Measurements from ENCODE around the gene EML5.
"Not testable (repeated sequence)": the region's sequence is repeated elsewhere in the genome, so short reads cannot be mapped to it uniquely, and the experiment has no call there.

Gene EML5

DNA sequence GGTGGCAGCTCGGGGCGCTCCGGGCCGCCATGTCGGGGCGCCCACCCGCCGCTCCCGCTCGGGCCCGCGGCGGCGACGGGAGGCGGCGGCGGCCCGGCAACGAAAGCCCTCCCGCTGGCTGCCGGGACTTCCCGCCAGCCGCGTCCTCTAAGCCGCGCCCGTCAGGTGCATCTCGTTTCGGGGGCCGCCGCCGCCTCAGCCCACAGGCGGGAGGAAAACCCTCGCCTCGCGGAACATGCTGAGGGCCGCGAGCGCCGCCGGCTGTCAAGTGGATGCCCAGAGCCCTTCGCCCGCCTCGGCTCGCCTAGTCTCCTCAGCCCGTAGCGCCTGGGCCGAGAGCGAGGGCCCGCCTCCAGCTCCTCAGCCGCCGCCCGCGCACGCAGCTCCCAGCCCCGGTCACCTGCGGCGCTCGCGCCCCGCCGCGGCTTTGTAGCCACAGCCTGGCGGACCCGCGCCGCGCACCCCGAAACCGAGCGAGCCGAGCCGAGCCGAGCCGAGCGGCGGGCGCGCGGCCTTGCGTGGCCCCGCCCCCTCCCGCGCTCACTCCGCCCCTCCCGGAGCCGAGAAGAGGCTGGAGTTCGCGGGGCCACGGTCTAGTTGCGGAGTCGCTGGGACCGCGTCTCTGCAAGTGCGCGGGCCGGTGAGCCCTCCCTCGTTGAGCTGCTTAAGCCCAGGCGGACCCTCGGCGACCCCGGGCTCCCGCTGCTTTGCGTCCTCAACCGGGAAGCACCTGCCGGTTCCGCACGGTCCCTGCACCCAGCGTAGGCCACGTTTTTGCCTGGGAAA, at the start of gene EML5:
Gene EML5, minus strand, starts transcription at position 481 of the 786 bp plus-strand sequence. Its CDS starts 450 bp downstream, at position 31.
- peak; percentile 82 for DNase-seq

DNA sequence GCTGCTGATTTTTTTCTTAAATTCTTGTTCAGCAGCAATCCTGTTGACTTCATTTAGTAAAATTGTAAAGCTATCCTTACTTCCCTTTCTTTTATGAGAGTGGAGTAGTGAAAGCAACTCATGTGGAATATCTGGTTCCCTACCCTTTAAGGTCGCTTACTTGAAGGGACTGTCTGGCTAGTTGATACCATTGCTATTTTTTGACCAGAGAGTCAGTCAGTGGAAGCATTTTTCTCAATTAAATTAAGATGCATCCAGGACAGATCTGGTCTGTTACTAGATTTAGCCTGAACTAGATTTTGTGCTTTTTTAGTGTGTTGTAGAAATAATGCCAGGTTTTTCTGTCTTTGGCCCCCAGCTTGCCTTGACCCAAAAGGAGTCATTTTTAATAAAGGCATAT, 49.7 kb upstream of the EML5 start:
- no peak for DNase-seq

DNA sequence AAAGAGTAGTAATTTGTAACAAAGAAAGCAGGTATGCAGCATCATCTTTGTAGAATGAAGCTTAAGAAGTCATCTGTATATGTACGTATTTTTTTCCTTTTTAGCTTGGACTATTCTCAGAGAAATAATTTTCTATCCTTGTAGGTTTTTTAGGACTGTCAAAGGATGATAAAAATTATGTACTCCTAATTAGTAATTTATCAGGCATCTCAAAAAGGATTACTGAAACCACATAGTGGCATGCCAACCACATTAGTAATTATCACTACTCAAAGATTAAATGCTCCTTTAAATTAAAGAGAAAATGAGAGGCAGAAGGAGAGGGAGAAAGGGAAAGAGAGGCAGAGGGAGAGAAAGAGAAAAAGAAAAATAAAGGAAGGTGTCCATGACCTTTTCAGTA, 49.0 kb upstream of the EML5 start:
- DNase-seq = no peak

DNA sequence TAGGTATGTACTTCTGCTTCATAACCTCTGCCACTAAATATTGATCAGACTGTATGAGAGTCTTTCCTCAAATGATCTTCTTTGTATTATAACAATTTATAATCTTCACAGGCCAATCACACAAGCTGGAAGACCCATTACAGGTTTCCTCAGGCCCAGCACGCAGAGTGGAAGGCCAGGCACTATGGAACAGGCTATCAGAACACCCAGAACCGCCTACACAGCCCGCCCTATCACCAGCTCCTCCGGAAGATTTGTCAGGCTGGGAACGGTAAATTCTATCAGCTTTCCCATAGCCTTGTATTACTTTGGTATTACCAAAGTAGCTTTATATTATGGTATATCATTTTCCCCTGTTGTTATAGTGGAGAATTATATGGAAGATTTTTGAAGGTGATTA, 48.2 kb upstream of the EML5 start:
- no peak for DNase-seq

DNA sequence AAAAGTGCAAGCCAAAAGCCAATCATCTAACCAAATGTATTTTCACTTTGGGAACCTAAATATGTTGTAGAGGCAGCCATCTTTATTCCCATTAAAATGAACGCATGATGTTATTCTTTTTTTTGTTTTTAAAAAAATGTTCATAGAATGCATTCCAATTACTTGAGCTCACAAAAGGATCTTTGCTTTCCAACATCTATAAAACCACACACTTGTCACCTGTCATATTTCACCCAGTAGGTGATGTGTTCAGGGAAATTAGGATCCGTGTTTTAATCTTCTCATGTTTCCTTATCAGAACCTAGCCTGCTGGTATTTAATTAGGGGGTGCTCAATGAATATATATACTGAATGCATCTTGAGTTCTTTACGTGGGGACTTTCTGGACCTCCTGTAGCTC, 45.3 kb upstream of the EML5 start:
- no peak for DNase-seq

DNA sequence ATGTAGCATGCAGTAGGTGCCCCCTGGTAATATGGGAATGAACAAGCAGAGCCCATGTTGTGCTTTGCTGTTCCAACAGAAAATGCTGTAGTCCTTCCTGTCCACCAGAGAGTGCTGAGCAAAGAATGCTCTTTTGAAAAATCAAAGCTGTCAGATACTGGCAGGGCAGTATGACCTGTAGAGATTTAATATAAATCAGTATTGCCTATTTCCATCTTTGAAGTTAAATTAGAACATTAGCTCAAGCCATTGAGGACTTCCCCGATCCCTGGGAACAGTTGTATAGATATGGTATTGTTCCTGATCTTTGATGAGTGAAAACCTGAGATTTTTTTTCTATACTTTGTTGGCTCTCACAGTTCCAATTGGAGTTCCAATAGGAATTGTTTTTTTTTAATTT, 44.7 kb upstream of the EML5 start:
- no peak for DNase-seq

DNA sequence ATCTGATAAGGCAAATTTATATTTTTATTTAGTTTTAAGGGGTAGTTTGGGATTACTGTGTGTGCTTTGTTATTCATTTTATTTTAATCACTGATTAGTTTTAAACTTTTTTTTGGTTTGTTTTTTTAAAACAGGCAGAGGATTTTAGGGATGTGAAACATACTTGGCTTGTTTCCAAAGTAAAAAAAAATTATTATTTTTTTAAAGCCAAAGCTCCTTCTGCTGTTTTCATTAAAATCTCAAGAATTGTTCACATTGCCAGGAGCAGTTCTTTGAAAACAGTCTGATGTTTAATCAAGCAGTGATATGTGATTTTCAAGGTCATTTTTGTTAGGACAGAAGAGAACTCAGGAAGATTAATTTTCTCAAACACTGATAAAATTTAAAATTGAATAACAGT, 42.9 kb upstream of the EML5 start:
- DNase-seq = no peak

DNA sequence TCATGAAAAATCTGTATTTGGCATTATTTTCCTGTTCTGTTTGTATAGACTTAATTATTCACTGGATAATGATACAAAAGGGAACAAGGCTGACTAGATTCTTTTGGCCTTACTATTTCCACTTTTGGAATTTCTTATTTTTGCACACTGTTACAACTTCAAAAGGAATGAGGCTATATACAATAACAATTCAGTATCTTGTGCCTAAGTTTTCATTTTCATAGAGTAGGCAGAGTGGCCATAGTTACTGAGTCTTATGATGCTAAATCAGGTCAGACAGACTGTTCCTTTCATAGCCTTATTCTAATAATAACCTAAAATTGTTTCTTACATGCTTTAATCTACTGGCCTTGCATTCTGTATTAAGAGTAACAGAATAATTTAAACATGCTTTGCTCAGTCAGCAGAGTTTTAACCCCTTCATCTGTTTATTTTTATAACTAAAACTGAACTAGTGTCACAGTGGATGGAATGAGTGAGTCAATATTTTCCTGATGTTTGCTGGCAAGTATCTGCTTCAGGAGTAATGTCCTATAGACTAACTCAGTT, 42.2 kb upstream of the EML5 start:
- no peak for DNase-seq

DNA sequence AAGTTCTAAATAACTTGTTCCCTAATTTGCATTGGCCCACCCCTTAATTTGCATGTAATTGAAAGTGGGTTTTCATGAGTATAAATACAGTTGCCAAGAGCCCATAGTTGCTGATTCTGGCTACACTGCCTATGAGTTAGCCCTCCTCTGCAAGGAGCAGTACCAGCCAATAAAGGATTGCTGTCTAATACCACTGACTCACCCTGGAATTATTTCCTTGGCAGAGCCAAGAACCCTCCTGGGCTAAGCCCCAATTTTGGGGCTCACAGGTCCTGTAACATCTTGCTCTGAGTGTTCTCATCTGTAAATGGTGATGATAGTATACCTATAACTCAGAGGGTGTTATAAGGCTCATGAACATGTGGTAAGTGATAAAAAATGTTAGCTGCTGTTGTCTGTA, 38.5 kb upstream of the EML5 start:
- DNase-seq = no peak

DNA sequence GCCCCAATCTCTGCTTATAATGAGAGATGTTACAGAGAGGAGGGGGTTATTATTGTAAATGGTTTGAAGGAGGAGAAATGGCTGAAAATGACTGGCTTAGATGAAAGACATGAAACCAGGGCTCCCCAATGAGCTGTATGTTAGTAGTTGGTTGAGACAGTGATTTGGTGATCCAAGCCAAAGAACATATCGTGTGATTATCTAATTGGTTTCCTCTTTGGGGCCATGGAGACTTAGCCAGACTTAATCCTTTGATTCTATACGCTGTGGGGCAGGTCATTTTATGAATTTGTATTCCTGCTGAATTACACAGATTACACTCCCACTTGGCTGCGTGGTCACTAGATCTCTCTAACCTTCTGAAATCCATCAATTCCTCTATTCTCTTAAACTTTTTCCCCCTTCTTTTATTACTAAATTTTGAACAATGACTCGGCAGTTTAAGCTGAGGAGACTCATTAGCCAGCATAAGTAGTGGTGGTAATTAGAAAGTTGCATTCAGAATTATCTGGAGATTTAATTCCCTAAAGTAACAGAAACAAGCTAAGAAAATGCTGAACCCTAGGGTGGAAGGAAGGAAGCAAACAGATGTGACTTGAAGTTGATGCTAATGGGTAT, 37.0 kb upstream of the EML5 start:
- DNase-seq = no peak

DNA sequence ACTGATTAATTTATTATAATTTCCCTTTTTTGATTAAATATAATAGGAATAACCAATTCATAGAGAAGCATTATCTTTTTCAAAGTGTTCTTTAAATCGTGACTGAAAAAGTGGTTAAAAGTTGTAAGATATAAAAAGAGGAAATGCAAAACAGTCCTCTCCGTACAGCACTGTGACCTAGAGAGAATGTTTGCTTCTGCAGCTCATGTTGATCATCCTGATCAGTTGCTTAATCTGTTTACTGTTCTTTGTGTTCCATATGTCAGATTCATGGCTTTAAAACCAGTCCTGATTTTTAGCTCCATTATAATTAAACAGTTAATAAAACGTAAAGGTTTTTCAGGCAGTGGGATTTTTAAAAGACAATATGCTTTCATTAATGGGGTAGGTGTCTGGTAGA, 36.4 kb upstream of the EML5 start:
- no peak for DNase-seq

DNA sequence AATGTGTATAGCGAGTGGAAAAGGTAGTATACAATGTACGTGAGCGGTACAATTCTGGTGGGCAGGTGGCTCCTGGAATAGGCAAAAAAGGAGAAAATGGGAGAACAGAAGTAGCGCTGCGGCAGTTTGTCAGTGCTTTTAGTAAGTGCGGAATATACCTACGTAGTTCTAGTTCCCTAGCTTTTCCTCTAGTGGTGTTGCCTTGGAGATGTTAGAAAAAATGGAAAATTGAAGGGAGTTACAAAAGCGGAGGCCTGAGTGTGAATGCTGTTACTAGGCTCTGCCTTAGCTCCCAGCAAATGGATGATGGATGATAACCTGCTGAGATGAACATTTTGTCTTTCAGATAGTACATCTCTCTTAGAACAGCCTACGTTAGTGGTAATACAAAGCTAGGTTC, 32.8 kb upstream of the EML5 start:
- no peak for DNase-seq

DNA sequence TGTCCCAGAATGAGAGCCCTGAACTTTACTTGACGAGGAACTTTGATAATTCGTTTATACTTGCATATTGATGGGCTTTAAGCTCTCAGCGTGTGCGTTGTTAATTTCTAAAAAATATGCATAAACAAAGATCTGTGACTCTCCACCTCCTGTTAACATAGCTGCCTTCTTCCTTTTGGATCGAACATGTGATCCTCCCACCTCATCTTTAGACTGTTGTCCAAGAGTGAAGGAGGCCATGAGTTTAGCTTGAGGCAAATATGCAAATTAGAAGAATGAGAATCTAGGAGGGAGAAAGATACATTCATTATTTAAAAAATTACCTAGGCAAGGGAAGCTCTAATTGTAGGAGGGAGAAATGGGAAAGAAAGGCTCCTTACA, 32.3 kb upstream of the EML5 start:
- no peak for DNase-seq

DNA sequence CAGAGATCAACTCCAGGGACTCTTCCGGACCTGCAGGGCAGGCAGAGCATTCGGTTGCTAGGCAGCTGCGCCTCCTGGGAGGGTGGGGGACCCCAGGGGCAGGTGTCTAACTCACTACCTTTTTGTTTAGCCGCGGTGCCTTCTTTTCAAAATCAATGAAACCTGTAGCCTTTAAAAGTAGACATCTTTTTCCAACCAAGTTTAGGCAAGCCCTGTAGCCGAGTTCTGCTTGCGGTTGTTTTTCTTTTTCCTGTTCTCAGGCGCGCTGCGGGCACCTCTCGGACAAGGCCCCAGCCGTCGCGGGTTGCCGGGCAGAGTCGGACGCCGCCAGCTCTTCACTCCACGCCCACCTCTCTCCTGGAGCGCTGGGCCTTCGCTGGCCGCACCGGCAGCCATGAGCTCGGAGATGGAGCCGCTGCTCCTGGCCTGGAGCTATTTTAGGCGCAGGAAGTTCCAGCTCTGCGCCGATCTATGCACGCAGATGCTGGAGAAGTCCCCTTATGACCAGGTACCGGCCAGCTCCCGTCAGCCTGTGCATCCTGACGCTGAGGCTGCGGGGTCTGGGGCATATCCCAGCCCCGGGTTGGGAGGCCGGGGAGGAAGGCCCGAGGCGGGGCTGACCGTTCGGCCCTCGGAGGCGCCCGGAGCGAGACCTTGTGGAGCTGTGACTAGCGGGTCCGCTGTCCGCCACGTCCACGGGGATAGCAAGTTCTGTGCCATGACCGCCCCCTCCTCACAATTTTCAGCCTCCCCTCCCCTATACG, 31.7 kb upstream of the EML5 start, which contains the start of gene TTC8:
Gene TTC8, plus strand, starts transcription at position 338 of the 764 bp plus-strand sequence. Its CDS starts 57 bp downstream, at position 395.
- DNase-seq = peak; percentile 79 to 85

DNA sequence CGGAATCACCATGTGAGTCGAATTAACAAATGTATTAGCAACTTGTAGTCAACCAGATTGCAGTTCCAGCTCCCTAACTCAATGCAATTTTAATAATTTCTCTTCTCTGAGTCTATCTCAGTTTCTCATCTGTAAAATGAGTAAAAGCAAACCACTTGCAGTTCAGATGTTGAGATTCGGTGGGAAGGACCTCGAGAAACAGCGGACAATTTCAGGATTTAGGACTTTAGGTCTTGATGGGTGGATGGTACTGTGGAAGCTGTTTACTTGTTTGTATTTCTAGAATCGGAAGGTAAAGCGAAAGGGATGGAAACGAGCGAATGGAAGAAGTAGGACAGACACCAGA, 31.2 kb upstream of the EML5 start:
- DNase-seq = no peak

DNA sequence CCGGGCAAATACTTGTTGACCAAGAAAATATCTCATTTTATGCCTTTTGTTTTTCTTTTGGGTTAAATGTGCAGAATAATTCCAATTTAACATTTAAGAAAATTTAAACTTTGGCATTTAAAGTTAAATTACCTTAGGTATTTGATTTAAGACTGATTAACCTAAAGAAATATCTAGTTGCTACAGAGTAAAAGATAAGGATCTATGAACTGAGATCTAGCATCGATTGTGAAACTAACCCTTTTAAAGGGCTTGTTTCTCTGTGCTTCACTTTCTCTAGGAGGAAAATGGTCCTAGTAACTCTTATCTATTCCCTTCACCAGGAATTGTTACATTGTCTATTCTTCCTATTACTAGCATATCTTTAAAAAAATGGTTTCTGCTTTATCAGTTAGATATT, 29.1 kb upstream of the EML5 start:
- DNase-seq = no peak

DNA sequence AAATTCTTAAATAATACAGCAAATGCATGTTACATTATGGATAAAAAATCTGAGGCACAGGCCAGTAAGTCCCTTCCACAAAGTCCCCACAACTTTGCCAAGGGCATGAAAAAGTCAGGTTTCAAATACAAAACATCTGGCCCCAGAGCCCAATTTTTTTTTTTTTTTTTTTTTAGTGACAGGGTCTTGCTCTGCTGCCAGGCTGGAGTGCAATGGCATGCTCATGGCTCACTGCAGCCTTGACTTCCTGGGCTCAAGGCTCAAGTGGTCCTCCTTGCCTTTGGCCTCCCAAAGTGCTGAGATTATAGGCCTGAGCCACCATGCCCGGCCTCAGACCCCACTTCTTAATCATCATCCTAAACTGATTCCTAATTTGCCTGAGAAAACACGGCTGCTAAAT, 28.6 kb upstream of the EML5 start:
- no peak for DNase-seq

DNA sequence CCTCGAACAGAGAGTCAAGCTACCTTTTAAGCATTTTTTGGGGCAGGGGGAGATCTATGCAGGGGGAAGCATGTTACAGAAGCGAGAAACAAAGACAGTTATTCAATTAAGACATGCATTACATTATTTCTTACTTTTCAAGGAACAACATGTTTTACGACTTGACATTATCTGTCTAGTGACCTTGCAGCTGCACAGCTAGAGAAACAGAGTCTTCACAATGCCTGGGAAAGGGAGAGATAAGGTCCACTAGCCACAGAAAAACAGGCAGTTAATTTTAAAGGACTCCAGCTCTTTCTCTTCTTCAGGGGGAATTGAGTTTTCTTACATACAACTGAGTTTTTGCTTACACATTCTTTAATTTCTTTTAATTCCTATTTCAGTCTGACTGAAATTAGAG, 26.9 kb upstream of the EML5 start:
- not testable (repeated sequence) for DNase-seq

DNA sequence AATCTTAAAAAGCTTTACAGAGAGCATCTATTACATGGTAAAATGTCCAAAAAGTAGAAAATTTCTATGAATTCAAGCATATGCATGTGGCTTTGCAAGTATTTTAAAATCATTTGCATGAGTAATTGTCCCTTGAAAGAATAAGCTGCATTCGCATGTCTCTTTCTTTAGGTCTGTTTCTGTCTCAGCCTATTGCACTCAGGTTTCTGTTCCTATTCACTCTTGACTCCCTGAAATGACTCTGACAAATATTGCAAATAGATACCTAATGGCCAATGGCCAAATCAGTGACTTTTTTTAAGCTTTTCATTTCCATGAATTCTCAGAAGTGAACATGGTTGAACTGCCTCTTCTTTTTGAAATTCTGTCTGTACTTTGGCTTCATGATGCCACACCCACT, 25.3 kb upstream of the EML5 start:
- DNase-seq = no peak

DNA sequence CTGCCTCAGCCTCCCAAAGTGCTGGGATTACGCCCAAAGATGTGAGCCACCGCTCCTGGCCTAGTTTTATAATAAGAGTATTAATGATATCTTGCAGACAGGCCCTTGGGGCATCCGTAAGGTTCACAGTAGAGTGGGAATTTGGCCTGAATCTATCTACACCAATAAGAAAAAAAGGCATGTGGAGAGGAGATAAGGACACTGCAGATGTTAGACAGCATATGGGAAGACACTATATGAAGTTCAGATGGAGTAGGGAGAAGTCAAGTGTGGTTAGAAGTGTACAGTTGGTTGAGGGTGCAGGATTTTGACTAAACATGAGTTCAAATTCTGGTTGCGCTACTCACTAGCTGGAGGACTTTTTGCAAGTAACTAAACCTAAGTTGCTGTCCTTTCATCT, 23.2 kb upstream of the EML5 start:
- DNase-seq = no peak

DNA sequence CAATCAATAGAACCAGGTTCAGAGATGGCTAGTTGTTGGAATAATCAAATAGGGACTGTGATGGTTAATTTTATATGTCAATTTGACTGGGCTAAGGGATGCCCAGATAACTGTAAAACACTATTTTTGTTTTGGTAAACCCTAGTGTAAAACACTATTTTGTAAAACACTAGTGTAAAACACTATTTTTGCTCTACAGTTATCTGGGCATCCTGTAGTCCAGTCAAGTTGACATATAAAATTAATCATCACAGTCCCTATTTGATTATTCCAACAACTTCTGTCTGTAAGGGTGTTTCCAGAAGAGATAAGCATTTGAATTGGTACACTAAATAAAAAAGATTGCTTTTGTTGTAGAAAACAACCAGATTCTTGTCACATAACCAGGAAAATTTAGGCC, 15.6 kb upstream of the EML5 start:
- no peak for DNase-seq

DNA sequence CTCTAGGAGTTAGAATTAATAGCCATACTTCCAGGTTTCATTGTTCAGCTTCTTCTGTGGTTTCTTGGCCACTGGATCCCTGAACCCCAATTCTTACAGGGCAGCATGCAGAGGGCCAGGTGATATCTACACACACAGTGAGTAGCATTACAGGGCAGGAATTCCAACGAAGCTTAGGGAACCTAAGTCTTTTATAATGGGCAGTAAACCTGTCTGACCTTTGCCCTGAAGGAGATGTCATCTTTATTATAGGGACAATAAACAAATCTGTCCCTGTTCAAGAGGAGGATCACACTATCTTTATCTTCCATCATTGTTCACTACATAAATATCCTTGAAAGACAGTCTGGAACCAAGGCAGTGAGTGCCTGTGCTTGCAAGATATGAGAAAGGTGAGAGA, 11.7 kb upstream of the EML5 start:
- no peak for DNase-seq

DNA sequence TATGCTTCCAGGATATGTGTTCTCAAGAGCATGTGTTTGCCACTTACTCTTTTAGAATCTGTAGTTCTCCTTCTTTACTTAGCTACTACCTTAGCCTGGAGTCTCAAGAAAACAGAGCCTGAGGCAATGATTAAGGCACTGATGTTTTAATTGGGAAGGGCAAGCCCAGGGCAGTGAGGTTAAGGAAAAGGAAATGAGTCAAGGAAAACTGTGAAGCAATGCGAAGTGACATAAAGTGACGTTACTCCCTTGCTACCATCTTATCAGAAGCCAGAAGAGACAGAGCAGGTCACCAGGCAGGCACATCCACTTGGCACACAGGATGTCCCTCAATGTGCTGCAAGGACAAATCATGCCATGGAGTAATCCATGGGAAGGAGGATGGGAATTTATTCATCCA, 11.3 kb upstream of the EML5 start:
- no peak for DNase-seq

DNA sequence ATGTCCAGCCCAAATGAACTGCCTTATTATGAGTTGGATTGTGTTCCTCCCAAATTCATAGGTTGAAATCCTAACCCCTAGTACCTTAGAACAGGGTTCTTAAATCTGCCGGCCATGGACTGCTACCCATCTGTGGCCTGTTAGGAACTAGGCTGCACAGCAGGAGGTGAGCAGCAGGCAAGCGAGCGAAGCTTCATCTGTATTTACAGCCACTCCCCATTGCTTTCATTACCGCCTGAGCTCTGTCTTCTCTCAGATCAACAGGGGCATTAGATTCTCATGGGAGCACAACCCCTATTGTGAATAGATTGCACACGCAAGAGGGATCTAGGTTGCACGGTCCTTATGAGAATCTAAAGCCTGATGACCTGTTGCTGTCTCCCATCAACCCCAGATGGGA, 9.8 kb upstream of the EML5 start:
- no peak for DNase-seq
